HG02798 (cell line): ENCODE results near the gene MME.

ENCODE experiments used
- ATAC-seq: cut with Tn5 transposase; IDR thresholded peaks from one replicate; pipeline ENCODE4 v1.9.1; 2021; ENCODE audit warnings: mild to moderate bottlenecking; ENCODE audit not compliant: unreplicated experiment, poor library complexity

MME gene

GRCh38 chr3:155079746-155080487 lies at the start of gene MME:
MME (plus strand) TSS chr3:155080319; CDS start chr3:155084168, 3,849 bp downstream.
- no peak for ATAC-seq

GRCh38 chr3:155031186-155031585 lies 48.9 kb upstream of the MME start:
- ATAC-seq: no peak

DNA sequence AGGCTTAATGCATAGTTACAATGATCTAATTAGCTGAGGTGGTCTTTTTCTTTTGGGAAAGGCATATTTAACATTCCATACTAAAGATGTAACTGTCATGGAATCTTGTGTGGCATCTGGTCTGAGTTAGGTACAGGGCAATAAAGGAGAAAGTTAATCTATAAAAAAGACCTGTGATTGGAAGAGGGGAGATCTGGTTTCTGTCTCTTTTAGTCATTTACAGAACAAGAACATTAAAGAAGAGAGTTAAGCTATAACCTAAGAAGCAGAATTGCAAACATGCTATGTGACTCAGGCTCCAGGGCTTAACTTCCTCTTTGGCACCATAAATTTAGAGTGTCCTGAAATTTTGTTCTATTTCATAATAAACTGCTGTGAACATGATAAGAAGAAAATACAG lies 47.2 kb upstream of the MME start:
- no peak for ATAC-seq

DNA sequence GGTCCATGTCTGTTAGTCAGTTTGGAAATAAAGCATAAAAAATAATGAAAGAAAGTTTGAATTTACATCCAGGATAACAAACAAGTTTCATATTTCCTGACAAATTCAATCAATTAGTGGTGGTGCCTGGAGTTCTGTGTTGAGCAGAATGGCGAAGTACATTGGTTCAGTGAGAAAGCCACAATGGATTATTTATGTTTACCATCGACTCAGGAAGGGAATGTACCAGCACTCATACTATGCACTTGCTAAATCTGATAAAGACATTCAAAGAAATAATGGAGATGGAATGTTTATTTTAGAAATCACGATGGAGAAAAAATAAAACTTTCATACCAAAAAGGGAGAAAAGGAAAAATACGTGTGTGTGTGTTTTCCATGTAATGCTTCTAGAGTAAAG lies 45.3 kb upstream of the MME start:
- ATAC-seq: no peak

GRCh38 chr3:155035553-155035952 lies 44.6 kb upstream of the MME start:
- ATAC-seq: no peak

DNA sequence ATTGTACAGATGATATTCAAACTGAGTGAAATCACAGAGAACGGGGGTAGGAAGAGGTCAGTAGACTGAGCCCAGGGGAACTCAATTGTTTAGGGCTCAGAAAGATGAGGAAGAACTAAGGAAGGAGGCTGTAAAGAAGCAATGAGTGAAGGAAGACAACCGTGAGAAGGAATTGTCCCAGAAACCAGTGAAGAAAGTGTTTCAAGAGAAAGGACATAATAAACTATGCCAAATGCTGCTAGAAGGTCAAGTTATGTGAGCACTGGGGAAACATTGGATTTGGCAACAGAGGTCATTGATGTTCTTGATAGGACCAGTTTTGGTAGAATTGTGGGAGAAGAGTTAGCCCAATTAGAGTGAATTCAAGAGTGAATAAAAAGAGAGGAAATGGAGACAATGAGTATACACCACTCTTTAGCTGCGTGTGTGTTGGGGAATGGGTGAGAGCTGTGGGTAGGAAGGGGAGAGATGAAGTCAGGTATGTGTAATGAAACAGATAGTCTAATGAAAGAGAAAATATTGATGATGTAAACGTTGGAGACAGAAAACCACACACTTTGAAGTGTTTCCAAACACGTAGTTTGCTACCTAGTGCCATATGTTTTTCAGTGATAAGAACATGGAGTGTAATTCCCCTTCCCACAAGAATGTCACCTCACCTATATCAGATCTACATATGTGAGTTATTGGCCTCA lies 42.5 kb upstream of the MME start:
- ATAC-seq: no peak

- no peak for ATAC-seq
These were observed 41.9 kb upstream of the MME start for GRCh38 chr3:155038203-155038554.

DNA sequence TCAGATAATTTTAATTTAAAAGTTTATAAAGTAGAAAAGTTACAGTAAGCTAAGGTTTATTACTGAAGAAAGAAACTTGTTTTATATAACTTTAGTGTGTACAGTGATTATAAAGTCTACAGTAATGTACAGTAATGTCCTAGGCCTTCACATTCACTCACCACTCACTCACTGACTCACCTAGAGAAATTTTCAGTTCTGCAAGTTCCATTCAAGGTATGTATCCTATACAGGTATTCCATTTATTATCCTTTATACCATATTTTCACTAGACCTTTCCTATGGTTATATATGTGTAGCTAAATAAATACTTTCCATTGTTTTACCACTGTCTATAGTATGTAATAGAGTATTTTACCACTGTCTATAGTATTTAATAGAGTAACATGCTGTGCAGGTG lies 33.2 kb upstream of the MME start:
- ATAC-seq: peak; percentile 10

DNA sequence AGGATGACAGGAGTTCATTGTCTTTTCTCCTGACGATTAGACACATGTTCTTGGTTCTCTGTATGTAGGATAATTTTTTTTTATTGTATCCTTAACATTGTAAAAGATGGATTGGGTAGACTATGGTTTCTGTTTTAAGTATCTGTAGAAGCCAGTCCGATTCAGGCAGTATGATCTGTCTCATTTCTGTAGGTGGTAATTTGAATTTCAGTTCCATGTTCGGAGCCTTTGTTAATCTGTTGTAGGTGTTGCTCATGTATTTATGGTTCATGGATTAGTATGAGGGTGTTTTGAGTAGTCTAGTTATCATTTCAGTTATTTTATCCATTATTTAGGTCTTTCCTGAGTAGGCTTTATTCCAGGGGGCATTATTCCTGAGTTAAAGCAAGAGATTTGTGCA lies 32.4 kb upstream of the MME start:
- peak; percentile 58 for ATAC-seq

DNA sequence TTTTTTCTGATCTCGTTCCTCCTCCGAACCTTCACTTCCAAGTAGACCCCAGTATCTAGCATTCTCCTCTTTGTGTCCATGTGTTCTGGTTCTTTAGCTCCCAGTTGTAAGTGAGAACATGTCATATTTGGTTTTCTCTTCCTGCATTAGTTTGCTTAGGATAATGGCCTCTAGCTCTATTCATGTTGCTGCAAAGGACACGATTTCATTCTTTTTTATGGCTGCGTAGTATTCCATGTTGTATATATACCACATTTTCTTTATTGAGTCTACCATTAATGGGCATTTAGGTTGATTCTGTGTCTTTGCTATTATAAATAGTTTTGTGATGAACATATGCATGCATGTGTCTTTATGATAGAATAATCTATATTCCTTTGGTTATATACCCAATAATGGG lies 30.2 kb upstream of the MME start:
- no peak for ATAC-seq

- no peak for ATAC-seq
These were observed 27.6 kb upstream of the MME start for GRCh38 chr3:155052470-155052869.

DNA sequence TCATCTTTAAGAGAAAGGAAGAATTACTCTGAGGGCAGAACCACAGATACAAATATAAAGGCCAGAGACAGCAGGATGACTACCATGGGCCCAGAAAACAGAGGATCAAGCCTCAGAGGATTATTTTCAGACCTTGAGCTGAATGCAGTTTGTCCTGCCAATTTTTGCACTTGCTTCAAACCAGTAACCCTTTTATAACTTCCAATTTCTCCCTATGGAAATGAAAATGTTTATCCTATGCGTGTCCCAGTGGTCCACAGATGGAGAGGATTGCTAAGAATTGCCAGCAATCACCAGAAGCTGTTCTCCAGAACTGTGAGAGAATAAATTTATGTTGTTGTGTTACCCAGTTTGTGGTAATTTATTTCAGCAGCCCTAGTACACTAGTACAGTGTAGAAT lies 26.4 kb upstream of the MME start:
- no peak for ATAC-seq

DNA sequence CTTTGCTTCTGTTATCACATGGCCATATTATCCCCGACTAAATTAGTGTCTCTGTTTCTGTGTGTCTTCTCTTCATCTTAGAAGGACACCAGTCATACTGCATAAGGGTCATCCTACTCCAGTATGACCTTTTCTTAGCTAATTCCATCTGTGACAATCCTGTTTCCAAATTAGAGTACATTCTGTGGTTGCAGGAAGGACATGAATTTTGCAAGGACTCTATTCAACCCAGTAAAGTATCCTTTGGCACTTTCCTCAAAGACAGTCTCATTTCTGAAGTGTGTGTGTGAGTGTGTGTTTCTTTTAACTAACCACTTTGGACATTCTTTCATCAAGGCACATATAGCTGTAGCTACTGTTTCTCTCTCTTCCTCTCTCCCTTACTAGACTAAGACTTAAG lies 15.2 kb upstream of the MME start:
- ATAC-seq: no peak

- ATAC-seq: no peak
These were observed 14.6 kb upstream of the MME start for GRCh38 chr3:155065537-155065936.

DNA sequence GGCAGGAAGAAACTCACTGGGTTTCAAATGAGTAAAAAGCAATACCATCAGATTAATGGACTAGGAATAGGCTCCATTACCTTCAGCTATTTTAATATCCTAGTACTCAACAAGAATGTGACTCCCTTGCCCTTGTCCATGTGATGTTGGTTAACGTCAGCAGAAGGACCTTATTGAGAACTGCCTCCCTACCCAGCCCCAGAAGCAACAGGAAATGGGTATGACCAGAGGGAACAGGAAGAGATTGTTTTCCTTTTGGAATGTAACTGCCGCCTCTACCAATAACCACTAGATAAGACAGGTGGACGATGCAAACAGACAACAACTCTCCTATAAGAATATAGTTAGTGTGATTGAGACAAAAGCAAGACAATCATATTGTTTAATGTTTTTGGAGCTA lies 10.4 kb upstream of the MME start:
- no peak for ATAC-seq

DNA sequence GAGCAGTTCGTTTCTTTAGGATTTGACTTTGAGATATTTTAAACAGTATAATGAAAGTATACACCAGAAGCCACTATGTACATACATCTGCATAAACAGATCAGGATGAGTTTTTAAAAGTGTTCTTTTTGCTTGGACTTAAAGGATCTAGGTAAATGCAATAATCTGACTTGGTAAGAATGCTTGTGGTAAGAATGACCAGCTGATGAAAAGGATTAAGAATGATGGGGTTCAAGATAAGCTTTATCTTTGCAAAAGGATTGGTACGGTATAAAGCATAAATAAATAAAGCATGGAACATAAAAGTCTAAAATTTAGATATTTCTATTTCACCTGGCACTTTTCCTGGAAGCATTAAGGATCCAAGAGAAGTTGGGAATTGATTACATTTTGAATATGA lies 9.8 kb upstream of the MME start:
- ATAC-seq: no peak

DNA sequence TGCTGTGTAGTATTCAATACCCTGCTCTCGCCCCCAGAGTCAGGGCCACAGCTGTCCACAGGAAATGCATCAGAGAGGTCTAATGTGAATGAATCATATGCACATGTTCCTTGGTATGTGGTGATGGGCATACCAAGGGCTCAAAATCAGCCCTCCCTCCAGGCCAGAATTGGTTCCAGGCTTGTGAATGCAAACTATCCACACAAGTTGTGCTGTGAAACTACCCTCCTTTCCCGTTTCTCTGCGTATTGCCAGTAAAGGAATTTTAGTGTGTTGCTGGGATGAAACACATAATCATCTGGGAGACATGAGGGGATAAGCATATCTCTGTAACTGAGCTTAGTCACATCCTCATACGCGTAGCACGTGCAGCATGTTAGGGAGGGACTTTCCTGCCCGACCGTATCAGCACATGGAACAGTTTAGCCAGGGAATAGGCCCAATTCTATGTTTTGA lies 9.2 kb upstream of the MME start:
- ATAC-seq: no peak

GRCh38 chr3:155075200-155075599 lies 4.9 kb upstream of the MME start:
- no peak for ATAC-seq

GRCh38 chr3:155076888-155077287 lies 3.2 kb upstream of the MME start:
- no peak for ATAC-seq

DNA sequence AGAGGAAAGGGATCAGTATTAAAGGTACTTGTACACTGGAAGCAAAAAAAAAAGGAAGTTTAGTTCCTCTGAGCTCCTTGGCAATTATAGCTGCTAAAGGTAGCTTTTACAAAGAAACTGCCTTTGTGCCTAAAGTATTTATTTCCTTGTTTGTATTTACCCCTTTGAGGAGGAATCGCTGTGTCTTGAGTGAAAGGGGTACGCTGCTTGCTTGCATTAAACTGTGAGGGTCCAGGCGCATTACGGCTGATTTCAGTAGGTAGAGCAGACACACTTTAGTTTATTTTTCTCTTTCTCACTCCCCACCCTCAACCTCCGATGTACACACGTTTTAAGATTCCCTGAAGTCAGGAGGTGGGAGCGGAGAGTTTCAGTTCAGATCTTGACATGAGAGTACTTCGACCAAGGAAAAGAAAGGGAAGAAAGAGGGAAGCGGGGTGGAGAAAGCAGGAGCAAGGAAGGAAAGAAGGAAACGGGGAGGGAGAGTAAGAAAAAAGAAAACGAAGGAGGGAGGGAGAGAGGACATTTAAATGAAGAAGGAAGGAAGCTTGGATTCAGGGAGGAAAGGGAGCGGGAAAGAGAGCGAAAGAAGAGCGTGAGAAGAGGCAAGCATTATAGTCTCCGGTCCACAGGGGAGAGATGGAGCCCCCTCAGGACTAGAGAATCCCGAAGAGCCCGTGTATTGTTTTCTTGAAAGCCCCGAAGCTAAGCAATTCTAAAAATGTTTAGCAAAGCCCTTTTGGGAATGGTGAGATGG lies 1.2 kb upstream of the MME start:
- no peak for ATAC-seq

DNA sequence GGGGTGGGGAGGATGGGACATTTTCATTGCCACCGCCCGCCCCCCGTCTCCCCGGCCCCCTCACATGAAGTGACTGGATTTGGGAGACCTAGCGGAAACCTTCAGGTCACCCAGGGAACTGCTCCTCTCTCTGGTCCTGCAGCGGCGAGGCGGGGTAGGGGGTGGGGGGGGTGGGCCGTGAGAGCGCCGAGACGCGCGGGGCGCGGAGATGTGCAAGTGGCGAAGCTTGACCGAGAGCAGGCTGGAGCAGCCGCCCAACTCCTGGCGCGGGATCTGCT lies 712 bp upstream of the MME start:
- no peak for ATAC-seq

DNA sequence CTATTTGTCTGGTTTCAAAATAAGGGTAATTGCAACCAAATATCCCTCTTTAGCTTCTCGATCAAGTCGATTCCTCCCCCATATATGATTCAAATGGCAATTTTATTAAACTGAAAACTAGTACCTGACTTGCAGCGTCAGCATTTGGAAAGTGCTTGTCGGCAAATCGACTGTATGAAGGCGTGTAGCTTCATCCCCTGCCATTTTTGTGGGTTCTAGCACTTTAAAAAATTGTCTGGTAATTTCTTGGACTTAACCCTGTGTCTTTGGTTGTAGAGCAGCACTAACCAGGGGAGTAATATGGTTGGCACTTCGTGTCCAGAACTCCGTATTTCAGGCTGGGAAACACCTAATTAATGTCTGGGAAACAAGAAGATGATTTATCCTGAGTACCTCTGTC lies 573 bp downstream of the MME start:
- ATAC-seq: no peak
